Measurements from ENCODE around the gene KIDINS220. TPM values are rescaled to one million over a fixed set of nuclear protein-coding genes. Genes with fewer than 3 reads are reported as not detected.

KIDINS220 gene
- total RNA-seq, 4 donors from 2014 or later: 65.8 to 78.1 (median 73.6) TPM

GRCh38 chr2:8882094-8882493 lies 44.7 kb upstream of the KIDINS220 start:
- H3K27me3 ChIP-seq: no peaks in the 10 kb centered on the region
- no peaks in the 10 kb centered on the region for H3K9me3 ChIP-seq
- H3K4me3 ChIP-seq: no peak overlapping the region
- intact Hi-C loops (cut with DNase I): no loop called here
- TF ChIP-seq EP300 (IDR thresholded peaks at IDR 0.05) (no peak), POLR2AphosphoS5 (IDR thresholded peaks at IDR 0.05) (no peak), POLR2A (IDR thresholded peaks at IDR 0.05; ENCODE audit: low read depth) (no peak)
- TF ChIP-seq, protein P1, sequence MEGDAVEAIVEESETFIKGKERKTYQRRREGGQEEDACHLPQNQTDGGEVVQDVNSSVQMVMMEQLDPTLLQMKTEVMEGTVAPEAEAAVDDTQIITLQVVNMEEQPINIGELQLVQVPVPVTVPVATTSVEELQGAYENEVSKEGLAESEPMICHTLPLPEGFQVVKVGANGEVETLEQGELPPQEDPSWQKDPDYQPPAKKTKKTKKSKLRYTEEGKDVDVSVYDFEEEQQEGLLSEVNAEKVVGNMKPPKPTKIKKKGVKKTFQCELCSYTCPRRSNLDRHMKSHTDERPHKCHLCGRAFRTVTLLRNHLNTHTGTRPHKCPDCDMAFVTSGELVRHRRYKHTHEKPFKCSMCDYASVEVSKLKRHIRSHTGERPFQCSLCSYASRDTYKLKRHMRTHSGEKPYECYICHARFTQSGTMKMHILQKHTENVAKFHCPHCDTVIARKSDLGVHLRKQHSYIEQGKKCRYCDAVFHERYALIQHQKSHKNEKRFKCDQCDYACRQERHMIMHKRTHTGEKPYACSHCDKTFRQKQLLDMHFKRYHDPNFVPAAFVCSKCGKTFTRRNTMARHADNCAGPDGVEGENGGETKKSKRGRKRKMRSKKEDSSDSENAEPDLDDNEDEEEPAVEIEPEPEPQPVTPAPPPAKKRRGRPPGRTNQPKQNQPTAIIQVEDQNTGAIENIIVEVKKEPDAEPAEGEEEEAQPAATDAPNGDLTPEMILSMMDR (IDR thresholded peaks at IDR 0.05): no peak
- no peak overlapping the region for H3K27ac ChIP-seq (replicated peaks in 1 of 4)
- H3K36me3 ChIP-seq: peaks cover 0 to 29% (median 10%) of the 10 kb centered on the region in 4 donors
- DNase-seq (ENCODE audit: extremely low spot score): no peak
- 76% methylated on average over 5 of the region's 5 CpGs for WGBS
- no peaks in the 10 kb centered on the region for H3K4me1 ChIP-seq

DNA sequence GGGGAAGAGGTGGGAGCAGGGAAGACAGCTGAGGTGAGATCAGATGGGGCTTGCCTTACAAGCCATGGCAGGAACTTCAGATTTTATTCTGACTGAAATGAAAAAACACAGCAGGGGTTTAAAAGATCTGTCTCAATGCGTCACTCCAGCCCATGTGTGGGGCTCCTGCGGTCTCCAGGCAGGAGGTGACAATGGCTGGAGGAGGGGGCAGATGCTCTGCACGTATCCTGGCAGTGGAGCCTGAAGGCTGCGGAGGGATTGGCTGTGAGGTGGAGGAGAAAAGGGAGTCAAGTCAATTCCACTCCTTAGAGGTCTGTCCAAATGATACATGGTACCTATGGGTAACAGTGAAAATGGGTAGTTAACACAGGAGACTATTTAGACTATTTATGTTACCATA lies 40.5 kb upstream of the KIDINS220 start:
- peaks cover 0 to 3% (median 0%) of the 10 kb centered on the region in 4 donors for H3K4me1 ChIP-seq
- no peak overlapping the region for H3K4me3 ChIP-seq
- no peak for DNase-seq (ENCODE audit: extremely low spot score)
- no peak overlapping the region for H3K27ac ChIP-seq (replicated peaks in 1 of 4)
- H3K9me3 ChIP-seq: no peaks in the 10 kb centered on the region
- H3K36me3 ChIP-seq: peaks cover 0 to 37% (median 17%) of the 10 kb centered on the region in 4 donors
- WGBS: 93% methylated on average over 4 of the region's 4 CpGs
- intact Hi-C loops (cut with DNase I): no loop called here
- TF ChIP-seq EP300 (IDR thresholded peaks at IDR 0.05): no peak
- TF ChIP-seq POLR2AphosphoS5 (IDR thresholded peaks at IDR 0.05): no peak
- TF ChIP-seq, protein P1 (IDR thresholded peaks at IDR 0.05): no peak
- no peak for TF ChIP-seq POLR2A (IDR thresholded peaks at IDR 0.05; ENCODE audit: low read depth)
- H3K27me3 ChIP-seq: no peaks in the 10 kb centered on the region

- Histone ChIP-seq H3K36me3 (peaks cover 0 to 37% (median 17%) of the 10 kb centered on the region in 4 donors), H3K4me1 (peaks cover 0 to 4% (median 0%) of the 10 kb centered on the region in 4 donors), H3K27ac (replicated peaks in 1 of 4) (no peak overlapping the region), H3K9me3 (no peaks in the 10 kb centered on the region), H3K4me3 (no peak overlapping the region), H3K27me3 (no peaks in the 10 kb centered on the region)
- no peak for DNase-seq (ENCODE audit: extremely low spot score)
- TF ChIP-seq, protein P1 (IDR thresholded peaks at IDR 0.05): no peak
- WGBS: 91% methylated on average over 4 of the region's 4 CpGs
- intact Hi-C loops (cut with DNase I): no loop called here
Observed at GRCh38 chr2:8877332-8877731, 39.9 kb upstream of the KIDINS220 start.

- Histone ChIP-seq H3K36me3 (peaks cover 0 to 37% (median 17%) of the 10 kb centered on the region in 4 donors), H3K27me3 (no peaks in the 10 kb centered on the region), H3K27ac (replicated peaks in 1 of 4) (no peak overlapping the region), H3K4me1 (peaks cover 0 to 4% (median 0%) of the 10 kb centered on the region in 4 donors), H3K9me3 (no peaks in the 10 kb centered on the region), H3K4me3 (no peak overlapping the region)
- DNase-seq (ENCODE audit: extremely low spot score): no peak
- TF ChIP-seq POLR2A (IDR thresholded peaks at IDR 0.05; ENCODE audit: low read depth) (no peak), EP300 (IDR thresholded peaks at IDR 0.05) (no peak), POLR2AphosphoS5 (IDR thresholded peaks at IDR 0.05) (no peak)
- TF ChIP-seq, protein P1 (IDR thresholded peaks at IDR 0.05): no peak
- intact Hi-C loops (cut with DNase I): no loop called here
Observed at GRCh38 chr2:8876628-8877027, 39.2 kb upstream of the KIDINS220 start.

DNA sequence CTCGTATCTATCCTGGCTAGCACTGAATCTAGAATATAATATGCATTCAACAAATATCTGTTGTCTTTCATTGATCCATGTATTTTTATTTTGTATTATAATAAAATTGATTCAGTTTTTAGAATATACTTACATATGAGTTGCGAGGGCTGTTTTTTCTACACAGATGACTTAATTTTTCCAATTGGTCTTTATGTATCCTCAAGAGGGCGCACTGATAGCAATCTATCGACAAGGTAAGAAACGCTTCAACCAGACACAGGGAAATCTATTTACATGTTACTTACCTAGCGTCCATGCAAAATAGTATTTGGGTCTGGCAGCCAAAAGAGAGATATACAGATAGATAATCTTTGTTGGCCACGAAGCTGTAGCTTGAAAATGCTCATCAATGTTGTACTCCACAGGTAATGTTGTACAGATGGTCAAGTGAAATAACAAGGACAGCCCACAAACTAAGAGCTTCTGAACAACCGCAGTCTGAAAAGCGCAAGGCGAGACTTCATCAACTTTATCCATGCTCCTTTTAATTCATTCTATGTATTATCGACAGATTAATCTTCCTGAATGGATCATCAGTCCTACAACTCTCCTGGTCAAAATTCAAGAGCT lies 35.5 kb upstream of the KIDINS220 start:
- H3K4me3 ChIP-seq: no peak overlapping the region
- intact Hi-C loops (cut with DNase I): loop anchor here (2.0 kb wide), 1 partner anchor 266 kb away; no protein-coding TSS in a partner anchor

More for the DNA sequence above, 35.5 kb upstream of the KIDINS220 start:
- Histone ChIP-seq H3K27me3 (no peaks in the 10 kb centered on the region), H3K9me3 (no peaks in the 10 kb centered on the region), H3K4me1 (peaks cover 0 to 4% (median 0%) of the 10 kb centered on the region in 4 donors), H3K36me3 (peaks cover 0 to 27% (median 16%) of the 10 kb centered on the region in 4 donors), H3K27ac (replicated peaks in 1 of 4) (no peak overlapping the region)
- TF ChIP-seq, protein P1 (IDR thresholded peaks at IDR 0.05): peak; percentile 40 to 60 (median 50)
- TF ChIP-seq EP300 (IDR thresholded peaks at IDR 0.05) (no peak), POLR2AphosphoS5 (IDR thresholded peaks at IDR 0.05) (no peak)
- 52% methylated on average over 11 of the region's 11 CpGs for WGBS
- no peak for DNase-seq (ENCODE audit: extremely low spot score)
